Cardiac fibroblast (primary cell): Measurements from ENCODE around the gene PRICKLE2.

Experiments
- DNase-seq, 2 donors: peaks; one replicate each; pipeline versions ENCODE4 v3.0.0 to v3.0.0-alpha.2; 2010; ENCODE audit warnings: low read depth in 2 of 2
- H3K4me3 ChIP-seq, 2 donors: replicated peaks in 1 of 2; 1 replicate in 1 of 2; 2 replicates in 1 of 2; pipeline ENCODE4 v1.5.1; 2011; ENCODE audit warnings: low read depth in 2 of 2, low read length in 2 of 2, mild to moderate bottlenecking in 2 of 2, moderate library complexity in 1 of 2
- CTCF ChIP-seq: IDR thresholded peaks from one replicate; pipeline ENCODE4 v1.5.1; 2011; ENCODE audit warnings: low read depth, mild to moderate bottlenecking, low read length, inconsistent platforms

PRICKLE2 gene

GRCh38 chr3:64152086-64152485 lies 73.2 kb downstream of the PRICKLE2 start:
- no peak overlapping the region for H3K4me3 ChIP-seq
- peak; percentile 90 to 92 for DNase-seq
- no peak for TF ChIP-seq CTCF

- H3K4me3 ChIP-seq = no peak overlapping the region
- DNase-seq = no peak
- no peak for TF ChIP-seq CTCF
Measured at GRCh38 chr3:64151342-64151871, 73.9 kb downstream of the PRICKLE2 start.

- no peak for TF ChIP-seq CTCF
- H3K4me3 ChIP-seq = no peak overlapping the region
- DNase-seq = peak; percentile 82 to 91
Measured at GRCh38 chr3:64150623-64151207, 74.6 kb downstream of the PRICKLE2 start.

GRCh38 chr3:64149886-64150285 lies 75.4 kb downstream of the PRICKLE2 start:
- no peak overlapping the region for H3K4me3 ChIP-seq
- DNase-seq = no peak
- TF ChIP-seq CTCF = no peak

- TF ChIP-seq CTCF = no peak
- no peak for DNase-seq
Measured at GRCh38 chr3:64148955-64149653, 76.2 kb downstream of the PRICKLE2 start.

GRCh38 chr3:64147211-64147610 lies 78.1 kb downstream of the PRICKLE2 start:
- no peak for TF ChIP-seq CTCF
- no peak overlapping the region for H3K4me3 ChIP-seq
- DNase-seq = no peak

More at GRCh38 chr3:64148955-64149653, 76.2 kb downstream of the PRICKLE2 start:
- no peak overlapping the region for H3K4me3 ChIP-seq

- TF ChIP-seq CTCF = no peak
- no peak overlapping the region for H3K4me3 ChIP-seq
- DNase-seq = no peak
Measured at GRCh38 chr3:64145438-64145837, 79.8 kb downstream of the PRICKLE2 start.
